ENCODE results near the gene DLK2. TPM values are rescaled to one million over a fixed set of nuclear protein-coding genes. Genes with fewer than 3 reads are reported as not detected.

Gene DLK2
- total RNA-seq, 2 donors from 2014 or later, result not detected

- Histone ChIP-seq H3K9ac (ENCODE audit: extremely low read depth, low read length, poor library complexity, severe bottlenecking) (no peak overlapping the region), H3K4me1 (ENCODE audit: control insufficient read depth, insufficient read depth, low read length) (no peaks in the 10 kb centered on the region), H3K9me3 (ENCODE audit: control insufficient read depth, low read length) (no peaks in the 10 kb centered on the region), H3K36me3 (ENCODE audit: control insufficient read depth, insufficient read depth, low read length) (peaks cover 6% of the 10 kb centered on the region), H3K27me3 (ENCODE audit: control insufficient read depth, insufficient read depth, low read length, poor library complexity, severe bottlenecking) (peaks cover 30% of the 10 kb centered on the region), H3K27ac (ENCODE audit: low read depth, low read length) (no peak overlapping the region), H3K4me3 (ENCODE audit: low read length) (no peak overlapping the region)
- H3K27ac Mint-ChIP-seq, result no peak overlapping the region
- no peak for TF ChIP-seq CTCF (conservative IDR thresholded peaks at IDR 0.05)
- DNase-seq, result no peak
- peaks cover 36% of the 10 kb centered on the region for H3K27me3 Mint-ChIP-seq (ENCODE audit: insufficient read depth)
- H3K4me3 Mint-ChIP-seq, result no peak overlapping the region
- peaks cover 10% of the 10 kb centered on the region for H3K36me3 Mint-ChIP-seq (ENCODE audit: low read depth)
- H3K9me3 Mint-ChIP-seq, result no peaks in the 10 kb centered on the region
- peaks cover 6% of the 10 kb centered on the region for H3K4me1 Mint-ChIP-seq
These were observed 1.5 kb downstream of the DLK2 start for GRCh38 chr6:43453831-43454230.

GRCh38 chr6:43452896-43453295, 2.5 kb downstream of the DLK2 start:
- Mint-ChIP-seq H3K4me3 (no peak overlapping the region), H3K9me3 (no peaks in the 10 kb centered on the region), H3K27me3 (ENCODE audit: insufficient read depth) (peaks cover 36% of the 10 kb centered on the region), H3K27ac (no peak overlapping the region), H3K4me1 (peaks cover 6% of the 10 kb centered on the region), H3K36me3 (ENCODE audit: low read depth) (peaks cover 12% of the 10 kb centered on the region)
- no peaks in the 10 kb centered on the region for H3K4me1 ChIP-seq (ENCODE audit: control insufficient read depth, insufficient read depth, low read length)
- no peak overlapping the region for H3K27ac ChIP-seq (ENCODE audit: low read depth, low read length)
- no peak overlapping the region for H3K4me3 ChIP-seq (ENCODE audit: low read length)
- 93 to 100% methylated on average over 4 of the region's 4 CpGs for WGBS, 2 experiments (ENCODE audit: insufficient coverage in 1 of 2, insufficient read length in 1 of 2)
- H3K36me3 ChIP-seq (ENCODE audit: control insufficient read depth, insufficient read depth, low read length), result peaks cover 10% of the 10 kb centered on the region
- H3K9me3 ChIP-seq (ENCODE audit: control insufficient read depth, low read length), result no peaks in the 10 kb centered on the region
- no peak for TF ChIP-seq CTCF (conservative IDR thresholded peaks at IDR 0.05)
- no peak overlapping the region for H3K9ac ChIP-seq (ENCODE audit: extremely low read depth, low read length, poor library complexity, severe bottlenecking)
- peaks cover 30% of the 10 kb centered on the region for H3K27me3 ChIP-seq (ENCODE audit: control insufficient read depth, insufficient read depth, low read length, poor library complexity, severe bottlenecking)
- no peak for DNase-seq

GRCh38 chr6:43451939-43452338, 3.4 kb downstream of the DLK2 start:
- peaks cover 22% of the 10 kb centered on the region for H3K27me3 ChIP-seq (ENCODE audit: control insufficient read depth, insufficient read depth, low read length, poor library complexity, severe bottlenecking)
- Mint-ChIP-seq H3K4me1 (peaks cover 6% of the 10 kb centered on the region), H3K27ac (no peak overlapping the region), H3K36me3 (ENCODE audit: low read depth) (peaks cover 18% of the 10 kb centered on the region), H3K4me3 (no peak overlapping the region), H3K27me3 (ENCODE audit: insufficient read depth) (peaks cover 27% of the 10 kb centered on the region), H3K9me3 (no peaks in the 10 kb centered on the region)
- H3K9me3 ChIP-seq (ENCODE audit: control insufficient read depth, low read length), result no peaks in the 10 kb centered on the region
- no peak overlapping the region for H3K27ac ChIP-seq (ENCODE audit: low read depth, low read length)
- no peak overlapping the region for H3K9ac ChIP-seq (ENCODE audit: extremely low read depth, low read length, poor library complexity, severe bottlenecking)
- no peak for DNase-seq
- TF ChIP-seq CTCF (conservative IDR thresholded peaks at IDR 0.05), result no peak
- no peak overlapping the region for H3K4me3 ChIP-seq (ENCODE audit: low read length)
- WGBS, 2 experiments (ENCODE audit: insufficient coverage in 1 of 2, insufficient read length in 1 of 2), result 94 to 100% methylated on average over 8 of the region's 8 CpGs
- H3K4me1 ChIP-seq (ENCODE audit: control insufficient read depth, insufficient read depth, low read length), result no peaks in the 10 kb centered on the region
- H3K36me3 ChIP-seq (ENCODE audit: control insufficient read depth, insufficient read depth, low read length), result peaks cover 17% of the 10 kb centered on the region
